NCI-H187 treated with DMSO at 0.1 percent for 48 hours (cell line): ENCODE data around the gene ZNF783.

Source experiments
- DNase-seq: peaks from one replicate; lab custom pipeline; 2025; lab: John Stamatoyannopoulos, UW

Gene ZNF783

GRCh38 chr7:149281508-149282330 lies 19.7 kb downstream of the ZNF783 start:
- no peak for DNase-seq

DNA sequence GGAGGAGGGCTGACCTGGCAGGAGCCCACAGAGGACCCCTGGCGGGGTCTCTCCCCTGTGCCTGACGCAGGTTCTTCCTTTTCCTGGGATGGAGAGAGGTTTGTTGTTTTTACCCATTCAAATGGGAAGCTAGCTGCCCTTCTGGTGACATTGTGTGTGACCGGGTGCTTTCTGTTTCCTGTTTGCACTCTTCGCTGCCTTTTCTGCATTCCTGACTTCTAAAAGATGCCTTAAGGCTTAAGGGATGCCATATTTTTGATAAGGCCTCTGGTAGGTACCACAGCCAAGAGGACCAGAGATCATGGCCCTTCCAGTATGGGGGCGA lies 20.3 kb downstream of the ZNF783 start:
- no peak for DNase-seq

GRCh38 chr7:149283321-149283720 lies 21.3 kb downstream of the ZNF783 start:
- DNase-seq: no peak

DNA sequence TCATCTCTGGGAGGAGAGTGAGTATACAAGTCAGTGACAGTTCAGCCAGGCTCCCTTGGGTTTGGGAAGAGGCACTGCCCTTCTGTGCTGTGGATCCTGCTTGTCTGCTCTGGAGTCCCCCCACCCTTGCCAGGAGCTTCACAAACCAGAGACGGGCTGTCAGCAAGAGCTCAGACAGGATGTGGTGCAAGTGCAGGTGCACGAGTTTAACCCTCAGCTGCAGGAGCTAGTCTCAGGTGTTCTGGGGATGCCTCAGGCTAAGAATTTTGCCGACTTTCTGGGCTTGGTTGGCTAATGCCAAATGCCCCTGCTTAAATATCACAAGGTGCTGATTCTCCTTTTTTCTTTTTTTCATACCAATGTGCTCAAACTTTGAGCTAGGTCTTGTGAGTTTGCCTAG lies 22.3 kb downstream of the ZNF783 start:
- no peak for DNase-seq

DNA sequence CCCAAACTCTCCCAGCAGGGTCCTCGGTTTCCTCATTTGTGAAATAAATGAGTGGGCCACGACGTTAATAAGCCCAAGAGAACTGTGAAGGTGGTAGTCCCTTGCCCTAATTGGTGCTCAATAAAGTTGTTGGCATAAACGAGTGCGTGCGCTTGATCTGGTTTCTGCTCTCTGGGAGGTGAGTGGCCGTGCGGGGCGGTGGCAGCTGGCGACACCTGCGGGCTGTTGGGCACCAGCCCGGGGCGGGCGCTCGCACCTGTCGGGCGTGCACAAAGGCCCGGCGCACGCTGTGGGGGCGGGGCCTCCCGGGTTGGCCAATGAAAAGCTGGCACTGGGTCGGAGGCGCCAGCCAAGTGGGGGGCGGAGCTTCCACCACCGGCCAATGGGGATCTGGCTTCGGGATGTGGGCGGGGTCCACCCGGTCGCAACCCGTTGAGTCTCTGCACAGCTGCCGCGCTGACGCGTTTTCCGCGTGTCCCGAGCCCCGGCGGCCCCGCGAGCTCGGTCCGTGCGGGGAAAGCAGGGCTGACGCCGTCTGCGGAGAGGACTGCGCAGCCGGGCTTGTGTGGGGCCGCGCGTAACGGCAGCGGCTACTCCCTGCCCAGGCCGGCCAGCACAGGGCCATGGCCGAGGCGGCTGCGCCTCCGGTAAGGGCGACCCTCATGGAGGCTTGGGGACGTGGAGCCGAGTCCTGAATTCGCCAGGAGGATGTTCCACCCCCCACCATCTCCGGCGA lies 23.0 kb downstream of the ZNF783 start:
- DNase-seq: peak; percentile 80

GRCh38 chr7:149285603-149286002 lies 23.6 kb downstream of the ZNF783 start:
- DNase-seq: no peak

DNA sequence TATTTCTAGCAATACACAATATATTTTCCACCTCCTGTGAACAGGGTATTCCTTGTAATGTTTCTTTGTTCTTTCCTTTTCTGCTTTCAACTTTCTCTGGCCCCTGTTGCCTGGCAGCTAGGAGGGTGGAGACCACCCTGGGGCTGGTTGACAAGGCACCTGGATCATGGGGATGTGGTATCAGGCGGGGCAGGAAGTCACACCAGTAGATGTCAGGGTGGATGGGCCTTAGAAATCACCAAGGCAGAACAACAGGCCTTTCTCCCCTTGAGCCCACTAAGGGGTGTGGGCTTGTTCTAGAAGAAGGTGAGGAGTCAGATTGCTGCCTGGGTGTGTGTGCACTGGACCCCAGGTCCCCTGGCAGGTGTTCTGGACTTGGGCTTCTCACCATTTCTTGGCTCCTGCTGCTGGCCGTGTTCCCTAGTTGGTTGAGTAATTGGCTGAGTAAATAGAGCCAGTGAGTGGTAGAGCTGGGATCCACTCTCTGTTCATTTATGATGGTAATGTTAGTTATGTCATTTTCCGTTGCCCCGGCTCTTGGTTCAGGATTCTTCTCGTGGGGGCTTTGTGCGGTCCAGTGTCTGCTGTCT lies 24.9 kb downstream of the ZNF783 start:
- DNase-seq: no peak

DNA sequence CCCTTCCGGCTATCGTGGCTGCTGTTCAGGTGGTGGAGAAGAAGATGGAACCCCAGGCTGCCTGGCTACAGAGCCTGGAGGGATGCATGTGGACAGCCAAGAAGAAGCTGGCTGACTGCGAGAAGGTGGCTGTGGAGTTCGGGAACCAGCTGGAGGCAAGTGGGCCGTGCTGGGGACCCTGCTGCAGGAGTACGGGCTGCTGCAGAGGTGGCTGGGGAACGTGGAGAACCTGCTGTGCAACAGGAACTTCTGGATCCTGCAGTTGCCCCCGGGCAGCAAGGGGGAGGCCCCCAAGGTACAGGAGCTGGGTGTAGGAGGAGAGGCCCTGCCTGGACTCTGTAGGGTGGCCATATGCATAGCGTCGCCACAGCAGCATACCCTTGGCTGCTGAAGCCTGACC lies 25.6 kb downstream of the ZNF783 start:
- no peak for DNase-seq

GRCh38 chr7:149289262-149289661 lies 27.3 kb downstream of the ZNF783 start:
- no peak for DNase-seq

- no peak for DNase-seq
These were observed 27.9 kb downstream of the ZNF783 start for GRCh38 chr7:149289856-149290255.

DNA sequence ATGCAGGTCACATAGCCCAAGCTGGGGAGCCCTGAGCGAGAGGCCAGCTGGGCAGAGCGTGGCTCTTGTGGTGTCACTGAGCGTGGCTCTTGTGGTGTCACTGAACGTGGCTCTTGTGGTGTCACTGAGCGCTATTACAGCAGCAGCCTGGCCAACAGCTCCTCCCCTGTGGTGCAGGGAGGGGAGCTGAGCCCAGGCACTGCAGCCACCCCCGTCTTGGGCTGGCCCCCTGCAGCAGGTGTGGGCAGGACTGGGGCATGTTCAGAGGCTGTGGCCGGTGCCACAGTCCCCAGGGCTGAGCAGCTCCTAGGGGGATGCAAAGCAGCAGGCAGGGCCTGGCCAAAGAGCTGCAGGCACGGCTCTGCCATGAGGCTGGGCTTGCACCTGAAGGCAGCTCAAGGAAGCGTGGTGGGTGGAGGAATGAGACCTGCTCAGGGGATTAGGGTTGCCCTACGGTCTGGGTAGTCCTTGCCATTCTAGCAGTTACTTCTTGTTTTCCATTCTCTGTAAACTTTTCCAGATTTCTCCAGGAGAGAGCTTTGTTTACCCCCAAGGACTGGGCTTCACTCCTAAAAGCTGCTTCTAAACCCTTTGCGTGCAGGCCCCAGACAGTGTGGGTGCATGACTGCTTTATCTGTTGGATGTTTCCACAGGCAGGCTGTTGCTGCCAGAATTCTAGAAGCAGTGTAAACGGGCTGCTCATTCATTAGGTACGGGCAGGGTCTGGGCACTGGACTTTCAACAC lies 29.2 kb downstream of the ZNF783 start:
- no peak for DNase-seq

DNA sequence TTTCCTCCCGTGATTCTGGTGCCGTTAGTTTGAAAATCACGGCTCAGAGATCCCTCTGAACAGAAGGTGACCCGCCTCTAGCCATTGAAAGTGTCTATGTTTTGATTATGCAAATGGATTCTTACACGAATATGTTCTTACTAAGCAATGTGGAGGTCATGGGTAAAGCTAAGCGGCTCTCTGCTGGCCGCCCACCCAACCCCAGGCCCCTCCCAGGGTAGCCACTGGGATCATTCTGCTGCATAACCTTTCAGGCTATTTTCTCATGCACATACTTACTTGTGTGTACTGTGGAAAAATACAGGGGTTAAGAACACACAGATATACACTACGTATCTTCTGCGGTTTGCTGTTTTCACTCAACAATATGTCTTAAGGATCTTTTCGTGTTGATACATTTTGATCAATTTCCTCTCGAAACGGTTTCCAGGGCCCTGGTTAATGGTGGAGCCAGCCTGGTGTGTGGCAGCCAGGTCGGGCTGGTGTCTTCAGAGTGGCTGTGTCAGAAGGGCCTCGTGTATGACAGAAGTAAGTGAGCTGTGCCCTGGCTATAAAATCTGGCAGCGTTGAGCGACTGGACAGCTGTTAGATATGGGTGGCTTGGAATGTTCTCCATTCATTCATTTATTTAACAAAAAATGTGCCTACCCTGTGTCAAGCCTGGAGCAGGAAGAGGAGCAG lies 29.9 kb downstream of the ZNF783 start:
- no peak for DNase-seq

DNA sequence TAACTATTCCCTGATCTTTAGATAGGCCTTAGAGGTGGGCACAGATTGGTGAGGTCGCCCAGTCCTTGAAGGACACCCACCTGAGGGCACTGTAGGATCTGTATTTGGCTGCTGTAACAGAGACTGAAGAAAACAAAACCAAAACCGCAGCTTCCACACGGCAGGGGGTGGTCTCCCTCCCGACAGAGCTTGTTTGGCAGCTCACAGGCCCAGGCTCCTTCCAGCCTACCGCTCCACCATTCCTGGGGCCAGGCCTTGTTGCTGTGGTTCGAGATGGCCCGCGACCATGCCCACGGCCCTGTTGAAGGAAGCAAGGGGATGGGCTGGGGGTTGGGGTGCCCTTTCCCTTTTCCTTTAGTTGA lies 30.4 kb downstream of the ZNF783 start:
- DNase-seq: no peak

DNA sequence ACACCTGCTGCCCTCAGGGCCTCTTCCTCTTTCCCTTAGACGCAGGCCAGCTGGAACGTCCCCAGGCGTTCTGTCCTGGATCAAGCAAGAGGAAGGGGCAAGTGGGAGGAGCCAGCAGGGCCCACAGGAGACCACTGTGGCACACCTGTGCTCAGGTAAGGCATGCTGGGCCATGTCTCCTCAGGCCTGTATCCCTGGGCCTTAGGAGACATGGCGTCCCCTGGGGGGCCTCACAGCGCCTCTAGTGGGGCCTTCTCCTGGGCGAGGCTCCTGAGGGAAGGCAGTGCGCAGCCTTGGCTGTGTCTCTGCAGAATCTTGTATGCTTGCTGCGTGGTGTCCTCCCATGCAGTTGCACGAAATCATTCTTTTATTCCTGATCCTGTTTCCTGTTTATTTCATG lies 31.3 kb downstream of the ZNF783 start:
- no peak for DNase-seq

DNA sequence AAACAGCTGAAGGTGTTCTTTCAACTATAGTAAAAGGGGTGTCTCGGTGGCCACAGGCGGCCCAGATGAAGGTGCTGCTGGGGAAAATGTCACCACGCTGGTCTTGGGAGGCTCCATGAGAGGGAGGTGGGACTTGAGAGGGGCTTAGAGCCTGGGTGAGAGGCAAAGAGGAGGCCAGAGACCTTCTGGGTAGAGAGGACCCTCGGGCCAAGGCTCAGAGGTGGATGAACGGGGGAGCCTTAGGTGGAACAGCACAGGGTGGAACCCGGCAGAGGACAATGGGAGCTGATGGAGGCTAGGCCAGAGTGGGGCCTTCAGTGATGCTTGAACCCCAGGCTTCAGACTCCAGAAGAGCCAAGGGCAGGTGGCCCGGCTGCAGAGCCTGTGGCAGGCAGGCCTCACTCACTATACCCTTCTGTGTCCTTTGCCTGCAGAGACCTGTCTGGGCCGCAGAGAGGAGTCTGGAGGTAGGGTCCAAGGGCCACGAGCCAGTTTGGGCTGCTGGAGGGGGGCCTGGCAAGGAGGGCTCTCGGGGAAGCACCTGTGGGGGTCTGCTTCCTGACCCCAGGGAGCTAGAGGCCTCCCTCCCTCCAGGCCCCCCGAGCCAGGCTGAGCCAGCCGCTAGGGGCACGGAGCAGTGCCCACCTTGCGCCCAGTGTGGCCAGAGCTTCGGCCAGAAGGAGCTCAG lies 32.1 kb downstream of the ZNF783 start:
- no peak for DNase-seq

GRCh38 chr7:149294634-149295480 lies 32.9 kb downstream of the ZNF783 start:
- DNase-seq: no peak

DNA sequence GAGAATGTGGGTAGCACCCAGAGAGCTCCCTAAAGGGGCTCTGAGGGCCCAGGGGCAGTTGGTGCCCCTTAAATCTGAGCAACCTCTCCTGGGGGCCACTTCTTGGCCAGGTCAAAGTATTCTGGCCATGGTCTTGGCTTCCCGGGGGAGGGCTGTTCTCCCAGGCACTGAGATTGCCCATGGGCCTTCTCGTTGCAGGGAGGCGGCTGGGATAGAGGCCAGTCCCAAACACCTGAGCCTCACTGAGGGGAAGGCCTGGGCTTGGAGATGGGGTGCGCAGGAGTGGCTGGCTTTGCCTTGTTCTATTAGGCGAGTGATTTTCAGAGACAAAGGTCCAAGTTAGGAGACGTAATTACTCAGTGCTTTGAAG lies 33.5 kb downstream of the ZNF783 start:
- no peak for DNase-seq

GRCh38 chr7:149296368-149296767 lies 34.4 kb downstream of the ZNF783 start:
- no peak for DNase-seq

- no peak for DNase-seq
These were observed 35.2 kb downstream of the ZNF783 start for GRCh38 chr7:149297034-149297755.
